Loucy (cell line): ENCODE results near the gene TMEM271.

Experiments
- H2AFZ ChIP-seq: fragments of 200-600 bp; sonication (generic); 2 replicates; pipeline ENCODE4 v1.6.0; 2016; ENCODE audit warnings: antibody characterized with exemption, mild to moderate bottlenecking, low read length, moderate library complexity
- H3F3A ChIP-seq: fragments of 200-600 bp; 2 replicates; pipeline ENCODE4 v1.6.0; 2016; ENCODE audit warnings: antibody characterized with exemption, low read depth, mild to moderate bottlenecking
- H3K27me3 ChIP-seq: fragments of 200-600 bp; sonication (generic); 2 replicates; pipeline ENCODE4 v1.6.1; 2014; ENCODE audit warnings: low read length, mild to moderate bottlenecking; ENCODE audit not compliant: insufficient read depth, poor library complexity, severe bottlenecking
- H3K36me3 ChIP-seq: fragments of 200-600 bp; sonication (generic); 2 replicates; pipeline ENCODE4 v1.6.1; 2016; ENCODE audit warnings: low read length; ENCODE audit not compliant: insufficient read depth
- H3K4me1 ChIP-seq: fragments of 200-600 bp; sonication (generic); 2 replicates; pipeline ENCODE4 v1.5.1; 2014; ENCODE audit warnings: low read length, mild to moderate bottlenecking; ENCODE audit not compliant: insufficient read depth, poor library complexity, severe bottlenecking
- H3K4me2 ChIP-seq: fragments of 200-600 bp; sonication (generic); 2 replicates; pipeline ENCODE4 v1.6.0; 2014; ENCODE audit warnings: antibody characterized with exemption, low read length, low read depth, mild to moderate bottlenecking; ENCODE audit not compliant: poor library complexity, severe bottlenecking
- H3K4me3 ChIP-seq: fragments of 200-600 bp; sonication (generic); 2 replicates; pipeline ENCODE4 v1.5.1; 2014; ENCODE audit warnings: low read length, mild to moderate bottlenecking, mixed read lengths; ENCODE audit not compliant: poor library complexity, severe bottlenecking
- H3K79me2 ChIP-seq: fragments of 200-600 bp; sonication (generic); 2 replicates; pipeline ENCODE4 v1.6.1; 2014; ENCODE audit warnings: low read length; ENCODE audit not compliant: insufficient read depth
- H3K9ac ChIP-seq: fragments of 200-600 bp; sonication (generic); 2 replicates; pipeline ENCODE4 v1.6.0; 2014; ENCODE audit warnings: mild to moderate bottlenecking, low read depth, low read length, moderate library complexity; ENCODE audit not compliant: poor library complexity, severe bottlenecking
- H3K9me2 ChIP-seq: fragments of 200-600 bp; sonication (generic); replicated peaks from 2 replicates; pipeline ENCODE4 v1.6.1; 2016; ENCODE audit warnings: low read depth, low read length, mixed read lengths
- H3K9me3 ChIP-seq: fragments of 200-600 bp; sonication (generic); 2 replicates; pipeline ENCODE4 v1.6.1; 2014; ENCODE audit warnings: mild to moderate bottlenecking, antibody characterized with exemption, low read length, low read depth; ENCODE audit not compliant: insufficient read depth
- H4K20me1 ChIP-seq: fragments of 200-600 bp; sonication (generic); 2 replicates; pipeline ENCODE4 v1.6.0; 2014; ENCODE audit warnings: antibody characterized with exemption, low read length, mild to moderate bottlenecking; ENCODE audit not compliant: insufficient read depth, poor library complexity, severe bottlenecking
- CTCF ChIP-seq: fragments of 200-600 bp; sonication (generic); conservative IDR thresholded peaks from 2 replicates; pipeline ENCODE4 v1.5.1; 2014; ENCODE audit warnings: mild to moderate bottlenecking, antibody characterized with exemption, low read length
- EZH2phosphoT487 ChIP-seq: fragments of 200-600 bp; IDR thresholded peaks from 2 replicates; pipeline ENCODE4 v1.6.1; 2018; ENCODE audit warnings: antibody characterized with exemption, mild to moderate bottlenecking, moderate library complexity, borderline replicate concordance

Gene TMEM271

GRCh38 chr4:528296-528695 is 47.8 kb downstream of the TMEM271 start:
- H3K36me3 ChIP-seq = peaks cover 30% of the 10 kb centered on the region; the same call in 1 of the 2 replicates
- no peak overlapping the region for H2AFZ ChIP-seq
- no peak overlapping the region for H3K4me3 ChIP-seq

GRCh38 chr4:526971-527460 is 49.1 kb downstream of the TMEM271 start:
- no peaks in the 10 kb centered on the region for H3F3A ChIP-seq
- no peaks in the 10 kb centered on the region for H4K20me1 ChIP-seq
- H3K4me2 ChIP-seq = no peak overlapping the region
- no peak overlapping the region for H2AFZ ChIP-seq
- H3K36me3 ChIP-seq = peaks cover 32% of the 10 kb centered on the region; the same call in 1 of the 2 replicates
- no peaks in the 10 kb centered on the region for H3K27me3 ChIP-seq
- no peaks in the 10 kb centered on the region for H3K4me1 ChIP-seq
- no peaks in the 10 kb centered on the region for H3K9me2 ChIP-seq
- H3K9me3 ChIP-seq = no peaks in the 10 kb centered on the region
- no peaks in the 10 kb centered on the region for H3K79me2 ChIP-seq
- no peak for TF ChIP-seq EZH2phosphoT487
- no peak for TF ChIP-seq CTCF
- H3K9ac ChIP-seq = no peak overlapping the region
- no peak overlapping the region for H3K4me3 ChIP-seq

More at GRCh38 chr4:528296-528695, 47.8 kb downstream of the TMEM271 start:
- TF ChIP-seq CTCF (no peak), EZH2phosphoT487 (no peak)
- H3K9me2 ChIP-seq = no peaks in the 10 kb centered on the region
- H3K27me3 ChIP-seq = no peaks in the 10 kb centered on the region
- no peaks in the 10 kb centered on the region for H3K79me2 ChIP-seq
- H3K9me3 ChIP-seq = no peaks in the 10 kb centered on the region
- H3K9ac ChIP-seq = no peak overlapping the region
- H3K4me2 ChIP-seq = no peak overlapping the region
- H4K20me1 ChIP-seq = no peaks in the 10 kb centered on the region
- no peaks in the 10 kb centered on the region for H3F3A ChIP-seq
- no peaks in the 10 kb centered on the region for H3K4me1 ChIP-seq

- H3F3A ChIP-seq = no peaks in the 10 kb centered on the region
- H3K79me2 ChIP-seq = no peaks in the 10 kb centered on the region
- no peak overlapping the region for H3K4me2 ChIP-seq
- TF ChIP-seq CTCF (no peak), EZH2phosphoT487 (no peak)
- H3K9ac ChIP-seq = no peak overlapping the region
- no peak overlapping the region for H3K4me3 ChIP-seq
- H3K27me3 ChIP-seq = no peaks in the 10 kb centered on the region
- H3K9me3 ChIP-seq = no peaks in the 10 kb centered on the region
- no peaks in the 10 kb centered on the region for H3K9me2 ChIP-seq
- H4K20me1 ChIP-seq = no peaks in the 10 kb centered on the region
- H2AFZ ChIP-seq = no peak overlapping the region
- no peaks in the 10 kb centered on the region for H3K4me1 ChIP-seq
- peaks cover 38% of the 10 kb centered on the region; the same call in 1 of the 2 replicates for H3K36me3 ChIP-seq
These were observed 49.7 kb downstream of the TMEM271 start for GRCh38 chr4:526189-526909.
